DOHH2 (cell line): ENCODE results near the gene WDR64.

ENCODE experiments used
- H3F3A ChIP-seq: fragments of 200-600 bp; sonication (generic), shearing (Covaris generic); 2 replicates; pipeline ENCODE4 v1.6.0; 2016; ENCODE audit warnings: antibody characterized with exemption, mild to moderate bottlenecking; ENCODE audit not compliant: control insufficient read depth, insufficient read depth
- H3K27ac ChIP-seq: fragments of 200-600 bp; sonication (generic); 2 replicates; pipeline ENCODE4 v1.5.1; 2014; ENCODE audit warnings: low read depth, mild to moderate bottlenecking, low read length, moderate library complexity
- H3K27me3 ChIP-seq: fragments of 200-600 bp; sonication (generic); 2 replicates; pipeline ENCODE4 v1.6.1; 2014; ENCODE audit warnings: mild to moderate bottlenecking, low read length, mixed read lengths; ENCODE audit not compliant: control insufficient read depth
- H3K36me3 ChIP-seq: fragments of 200-600 bp; sonication (generic); 2 replicates; pipeline ENCODE4 v1.6.1; 2014; ENCODE audit warnings: mild to moderate bottlenecking, low read length, moderate library complexity, mixed read lengths; ENCODE audit not compliant: control insufficient read depth
- H3K4me1 ChIP-seq: fragments of 200-600 bp; sonication (generic); 2 replicates; pipeline ENCODE4 v1.6.1; 2014; ENCODE audit warnings: mild to moderate bottlenecking, low read length, mixed read lengths; ENCODE audit not compliant: control insufficient read depth
- H3K4me2 ChIP-seq: fragments of 200-600 bp; sonication (generic); 2 replicates; pipeline ENCODE4 v1.6.0; 2014; ENCODE audit warnings: mild to moderate bottlenecking, low read length, moderate library complexity
- H3K4me3 ChIP-seq: fragments of 200-600 bp; sonication (generic); 2 replicates; pipeline ENCODE4 v1.5.1; 2014; ENCODE audit warnings: mild to moderate bottlenecking, low read length, mixed read lengths
- H3K79me2 ChIP-seq: fragments of 200-600 bp; sonication (generic); 2 replicates; pipeline ENCODE4 v1.6.1; 2014; ENCODE audit warnings: mild to moderate bottlenecking, low read length, mixed read lengths; ENCODE audit not compliant: control insufficient read depth
- H3K9me2 ChIP-seq: fragments of 200-600 bp; sonication (generic); replicated peaks from 2 replicates; pipeline ENCODE4 v1.6.1; 2014; ENCODE audit warnings: mild to moderate bottlenecking, low read length, mixed read lengths; ENCODE audit not compliant: control insufficient read depth
- H3K9me3 ChIP-seq: fragments of 200-600 bp; sonication (generic); 2 replicates; pipeline ENCODE4 v1.6.1; 2014; ENCODE audit warnings: antibody characterized with exemption, low read length, mixed read lengths; ENCODE audit not compliant: control insufficient read depth, insufficient read depth
- H4K20me1 ChIP-seq: fragments of 200-600 bp; sonication (generic); 2 replicates; pipeline ENCODE4 v1.6.0; 2014; ENCODE audit warnings: low read depth, mild to moderate bottlenecking, antibody characterized with exemption, low read length, moderate library complexity; ENCODE audit not compliant: control insufficient read depth, insufficient read depth
- CTCF ChIP-seq: fragments of 200-600 bp; sonication (generic); IDR thresholded peaks from one replicate; pipeline ENCODE4 v1.5.1; 2014; ENCODE audit warnings: antibody characterized with exemption, mild to moderate bottlenecking, low read depth, low read length; ENCODE audit not compliant: poor library complexity, severe bottlenecking
- EZH2phosphoT487 ChIP-seq: fragments of 200-600 bp; sonication (generic); IDR thresholded peaks from 2 replicates; pipeline ENCODE4 v1.6.1; 2017; ENCODE audit warnings: borderline replicate concordance, mild to moderate bottlenecking, antibody characterized with exemption, low read length, moderate library complexity, mixed read lengths

The WDR64 gene

GRCh38 chr1:241816008-241816407 is 163.9 kb downstream of the WDR64 start:
- Histone ChIP-seq H3K27ac (no peak overlapping the region), H3K4me3 (no peak overlapping the region), H3K4me1 (no peaks in the 10 kb centered on the region), H3K9me3 (no peaks in the 10 kb centered on the region), H3K27me3 (peaks cover 14% of the 10 kb centered on the region), H3F3A (no peaks in the 10 kb centered on the region), H3K79me2 (no peaks in the 10 kb centered on the region), H3K9me2 (no peaks in the 10 kb centered on the region), H3K36me3 (no peaks in the 10 kb centered on the region), H4K20me1 (no peaks in the 10 kb centered on the region), H3K4me2 (no peak overlapping the region)
- TF ChIP-seq CTCF (no peak), EZH2phosphoT487 (no peak)

- Histone ChIP-seq H3K79me2 (no peaks in the 10 kb centered on the region), H3K27ac (no peak overlapping the region), H3K4me1 (no peaks in the 10 kb centered on the region), H3K36me3 (no peaks in the 10 kb centered on the region), H3F3A (no peaks in the 10 kb centered on the region), H3K4me2 (no peak overlapping the region), H3K27me3 (peaks cover 14% of the 10 kb centered on the region), H3K4me3 (no peak overlapping the region), H4K20me1 (no peaks in the 10 kb centered on the region), H3K9me3 (no peaks in the 10 kb centered on the region), H3K9me2 (no peaks in the 10 kb centered on the region)
- no peak for TF ChIP-seq CTCF
- TF ChIP-seq EZH2phosphoT487, result no peak
Observed at GRCh38 chr1:241817331-241817792, 165.3 kb downstream of the WDR64 start.

- Histone ChIP-seq H3K9me2 (no peaks in the 10 kb centered on the region), H3K4me2 (no peak overlapping the region), H3K36me3 (no peaks in the 10 kb centered on the region), H3F3A (no peaks in the 10 kb centered on the region), H3K27me3 (peaks cover 14% of the 10 kb centered on the region), H3K4me1 (no peaks in the 10 kb centered on the region), H3K4me3 (no peak overlapping the region), H3K27ac (no peak overlapping the region), H3K79me2 (no peaks in the 10 kb centered on the region), H4K20me1 (no peaks in the 10 kb centered on the region), H3K9me3 (no peaks in the 10 kb centered on the region)
- TF ChIP-seq EZH2phosphoT487 (no peak), CTCF (no peak)
Observed at GRCh38 chr1:241817956-241818612, 166.0 kb downstream of the WDR64 start.
